NCI-H774 (cell line): ENCODE measurements around the gene TMEM132E.

Source experiments
- DNase-seq: peaks from one replicate; lab custom pipeline; 2025; lab: John Stamatoyannopoulos, UW

TMEM132E gene

DNA sequence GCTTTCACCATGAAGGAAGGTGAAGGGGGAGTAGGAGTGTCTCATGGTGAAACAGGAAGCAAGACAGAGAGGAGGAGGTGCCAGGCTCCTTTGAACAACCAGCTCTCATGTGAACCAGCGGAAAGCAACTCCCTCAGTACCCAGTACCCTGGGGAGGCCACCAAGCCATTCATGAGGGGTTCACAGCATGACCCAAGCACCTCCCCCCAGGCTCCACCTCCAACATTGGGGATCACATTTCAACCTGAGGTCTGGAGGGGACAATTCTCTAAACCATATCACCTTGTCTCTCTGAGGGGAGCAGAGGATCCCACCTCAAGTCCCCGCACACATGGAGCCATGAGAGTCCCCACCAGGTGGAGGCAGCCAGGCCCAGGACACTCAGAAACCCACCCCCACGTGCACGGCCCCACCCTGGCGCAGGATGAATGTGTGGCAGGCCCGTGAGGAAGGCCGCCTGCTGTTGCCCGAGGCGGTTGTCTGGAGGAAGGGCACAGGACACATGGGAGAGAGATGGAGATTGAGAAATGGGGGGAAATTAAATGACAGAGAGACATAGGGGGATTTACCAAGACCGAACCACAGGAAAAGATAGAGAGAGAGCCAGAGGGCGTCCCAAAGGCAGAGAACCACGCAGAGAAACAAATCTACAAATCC, 85.9 kb downstream of the TMEM132E start:
- DNase-seq: no peak

- no peak for DNase-seq
These were observed 86.7 kb downstream of the TMEM132E start for GRCh38 chr17:34665819-34666763.

DNA sequence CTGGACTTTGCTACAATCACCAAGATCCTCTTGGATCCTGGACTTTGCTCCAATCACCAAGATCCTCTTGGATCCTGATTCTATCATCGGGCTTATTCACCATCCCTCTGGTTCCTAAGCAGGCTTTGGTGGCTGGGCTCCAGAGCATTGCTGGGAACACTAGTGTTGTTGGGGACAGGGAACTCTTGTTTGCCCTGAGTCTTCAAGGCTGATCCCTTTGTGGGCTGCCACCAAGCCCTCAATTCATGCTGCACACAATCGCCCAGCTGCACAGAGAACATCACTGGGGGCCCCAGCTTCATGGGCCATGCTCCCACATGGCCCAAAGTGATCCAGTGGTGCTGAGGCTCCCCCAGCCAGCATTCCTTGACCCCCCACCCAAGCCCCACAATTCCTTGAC, 88.3 kb downstream of the TMEM132E start:
- no peak for DNase-seq

GRCh38 chr17:34668206-34668605, 88.8 kb downstream of the TMEM132E start:
- no peak for DNase-seq

DNA sequence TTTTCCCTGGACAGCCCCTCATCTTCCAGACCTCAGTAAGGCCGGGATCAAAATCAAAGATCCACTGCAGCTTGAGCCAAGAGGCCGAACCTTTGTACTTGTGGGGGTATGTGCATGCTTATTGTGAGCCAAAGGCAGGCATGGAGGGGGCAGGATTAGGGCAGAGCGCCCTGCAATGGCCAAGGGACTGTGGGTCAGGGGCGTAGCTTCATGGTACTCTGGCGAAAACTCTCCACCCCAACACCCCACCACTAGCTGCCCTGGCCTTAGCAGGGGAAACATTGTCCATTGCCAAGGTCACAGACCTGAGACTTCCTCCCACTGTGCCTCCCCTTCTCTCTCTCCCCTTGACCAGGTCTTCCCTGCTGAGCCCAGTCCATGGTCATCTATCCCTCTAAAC, 90.1 kb downstream of the TMEM132E start:
- no peak for DNase-seq

DNA sequence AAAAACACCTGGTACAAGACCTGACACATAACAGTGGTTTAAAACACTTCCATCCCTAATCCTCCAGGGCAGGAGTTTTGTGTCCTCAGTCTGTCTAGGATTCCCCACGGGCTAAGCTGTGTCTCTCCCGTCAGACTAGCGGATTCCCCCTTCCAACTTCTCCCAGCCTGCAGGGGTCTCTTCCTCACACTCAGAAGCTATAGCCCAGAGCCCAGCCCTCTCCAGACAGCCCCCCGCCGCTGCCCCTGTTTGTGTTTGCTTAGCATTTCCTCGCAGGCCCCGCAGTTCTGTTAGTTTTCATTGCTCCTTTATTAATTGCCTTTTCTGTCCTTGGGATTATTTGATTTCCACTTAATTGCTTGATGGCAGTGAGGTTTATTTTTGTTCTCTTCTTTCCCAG, 91.2 kb downstream of the TMEM132E start:
- DNase-seq: no peak

DNA sequence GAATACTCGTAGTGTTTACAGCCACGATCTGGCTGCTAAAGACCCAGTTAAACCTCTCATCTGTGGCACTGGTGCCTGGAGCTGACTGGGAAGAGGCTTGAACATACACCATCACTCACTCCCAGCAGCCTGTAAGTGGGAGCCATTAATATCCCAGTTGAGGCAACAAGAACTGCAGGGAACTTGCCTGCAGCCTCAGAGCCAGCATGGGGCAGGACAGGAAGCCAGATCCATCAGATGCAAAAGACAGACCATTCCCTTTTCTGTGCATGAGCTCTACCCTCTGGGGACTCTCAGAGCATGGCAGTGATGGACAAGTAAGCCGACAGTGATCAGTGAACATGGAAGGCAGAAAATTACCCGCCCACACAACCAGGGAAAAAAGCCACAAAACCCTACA, 91.8 kb downstream of the TMEM132E start:
- no peak for DNase-seq

DNA sequence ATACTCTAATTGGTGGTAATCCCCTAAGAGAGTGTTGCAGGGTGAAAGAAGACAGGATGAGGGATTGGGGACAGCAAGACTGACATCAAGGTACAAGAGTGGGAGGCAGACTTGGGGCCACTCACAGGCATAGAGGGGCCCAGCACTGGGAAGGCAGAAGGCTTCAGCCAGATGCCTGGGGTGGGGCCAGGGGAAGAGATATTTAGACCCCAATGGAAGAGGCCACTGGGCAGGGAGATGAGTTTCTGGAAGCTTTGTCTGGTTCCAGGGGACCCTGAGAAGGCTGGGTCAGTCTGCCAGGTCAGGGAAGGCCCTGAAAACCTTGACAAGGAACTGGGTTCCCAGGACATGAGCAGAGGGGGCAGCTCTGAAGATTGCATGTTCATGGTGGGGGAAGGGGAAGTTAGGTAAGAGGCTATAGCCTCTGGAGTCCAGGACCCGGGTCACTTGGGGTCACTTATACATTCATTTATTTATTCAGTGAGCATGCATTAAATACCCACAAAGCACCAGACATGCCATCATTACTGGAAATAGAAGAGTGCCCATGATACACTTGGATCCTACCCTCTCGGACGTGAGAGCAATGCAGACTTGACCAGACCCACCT, 92.9 kb downstream of the TMEM132E start:
- no peak for DNase-seq

DNA sequence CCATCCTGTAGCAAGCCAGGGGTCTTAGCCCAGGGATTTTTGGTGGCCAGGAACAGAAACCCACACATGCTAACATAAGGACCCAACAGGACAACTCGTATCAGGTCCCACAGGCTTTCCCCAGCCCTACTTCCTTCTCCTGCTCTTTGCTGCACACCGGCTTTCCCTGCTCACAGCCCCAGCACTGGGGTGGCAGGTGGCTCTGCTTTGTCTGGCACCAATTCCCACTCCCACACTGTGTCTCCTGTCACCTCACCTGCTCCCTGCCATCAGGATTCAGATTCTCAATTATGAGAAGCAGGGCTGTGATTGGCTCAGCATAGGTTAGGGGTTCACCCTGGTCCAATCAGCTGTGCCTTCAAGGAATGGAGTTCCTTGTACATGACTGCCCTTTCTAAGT, 94.1 kb downstream of the TMEM132E start:
- no peak for DNase-seq

GRCh38 chr17:34673995-34674890, 94.9 kb downstream of the TMEM132E start:
- no peak for DNase-seq

- no peak for DNase-seq
These were observed 95.8 kb downstream of the TMEM132E start for GRCh38 chr17:34675143-34675542.

DNA sequence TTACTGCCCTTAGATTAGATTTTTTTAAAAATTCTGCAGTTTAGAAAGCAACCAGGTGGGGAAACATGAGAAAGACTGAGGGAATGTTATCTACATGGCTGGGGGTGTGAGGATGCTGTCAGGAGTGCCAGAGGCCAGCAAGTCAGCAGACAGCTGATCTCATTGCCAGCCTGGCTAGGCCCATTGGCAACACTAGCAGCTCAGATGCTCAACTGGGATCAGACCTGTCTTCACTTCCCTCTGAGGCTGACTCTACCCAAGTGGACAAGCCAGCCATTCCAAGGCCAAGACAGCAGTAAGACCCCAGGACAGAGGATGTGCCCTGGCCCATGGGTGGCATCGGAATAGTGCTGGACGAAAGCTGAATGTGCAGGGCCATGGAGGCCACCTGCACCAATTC, 96.2 kb downstream of the TMEM132E start:
- no peak for DNase-seq

- no peak for DNase-seq
These were observed 100.8 kb downstream of the TMEM132E start for GRCh38 chr17:34680151-34680550.

- no peak for DNase-seq
These were observed 102.9 kb downstream of the TMEM132E start for GRCh38 chr17:34682305-34682704.

- DNase-seq: no peak
These were observed 104.0 kb downstream of the TMEM132E start for GRCh38 chr17:34683390-34683789.
